AG08395 (cell line): ENCODE data around the gene CTRB2.
"Not testable (repeated sequence)": the region's sequence is repeated elsewhere in the genome, so short reads cannot be mapped to it uniquely, and the experiment has no call there.

Source experiments
- DNase-seq: peaks from one replicate; pipeline ENCODE4 v3.0.0; 2012; ENCODE audit warnings: mixed read lengths, low spot score

Gene CTRB2

DNA sequence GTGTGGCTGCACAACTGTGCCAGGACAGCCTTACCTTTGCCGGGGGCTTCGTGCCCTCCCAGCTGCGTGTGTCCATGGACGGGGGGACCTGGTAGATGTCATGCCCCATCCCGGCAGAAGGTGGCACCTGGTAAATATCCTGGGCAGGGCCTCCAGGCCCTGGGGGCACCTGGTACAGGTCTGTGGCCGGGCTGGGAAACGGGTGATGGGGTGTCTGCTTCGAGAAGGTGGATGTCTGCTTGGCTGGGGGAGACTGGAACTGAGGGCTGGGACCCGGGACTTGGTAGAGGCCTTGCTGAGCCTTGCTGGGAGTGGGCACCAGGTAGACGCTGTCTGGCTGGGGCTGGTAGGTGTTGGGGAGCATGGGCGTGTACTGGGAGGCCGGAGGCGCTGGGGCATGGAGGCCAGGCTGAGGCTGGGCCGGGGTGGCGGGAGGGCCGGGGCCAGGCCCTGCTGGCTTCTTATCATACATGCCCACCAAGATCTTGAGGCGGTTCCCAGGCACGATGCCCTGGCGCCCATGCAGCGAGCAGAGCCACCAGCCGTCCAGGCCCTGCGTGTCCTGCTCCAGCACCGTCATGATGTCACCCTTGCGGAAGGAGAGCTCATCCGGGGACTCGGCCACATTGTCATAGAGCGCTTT, 35.6 kb upstream of the CTRB2 start:
- not testable (repeated sequence) for DNase-seq

DNA sequence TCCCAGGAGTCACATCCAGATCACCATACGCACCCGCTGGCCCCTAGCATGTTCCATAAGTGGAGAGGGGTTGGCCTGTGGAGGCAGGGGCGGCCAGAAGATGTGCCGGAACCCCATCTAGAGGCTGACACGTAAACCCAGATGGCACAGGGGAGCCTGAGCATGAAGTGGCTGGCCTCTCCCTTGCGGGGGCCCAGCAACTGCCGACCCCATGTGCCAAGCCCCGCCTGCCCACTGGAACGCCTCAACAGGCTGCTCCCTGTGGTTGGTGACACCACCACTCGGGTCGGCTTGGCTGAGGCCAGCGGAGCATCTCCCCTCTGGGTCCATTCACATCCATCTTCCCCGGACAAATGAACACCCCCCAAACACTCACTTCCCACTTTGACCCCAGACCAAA, 35.0 kb upstream of the CTRB2 start:
- DNase-seq: no peak

DNA sequence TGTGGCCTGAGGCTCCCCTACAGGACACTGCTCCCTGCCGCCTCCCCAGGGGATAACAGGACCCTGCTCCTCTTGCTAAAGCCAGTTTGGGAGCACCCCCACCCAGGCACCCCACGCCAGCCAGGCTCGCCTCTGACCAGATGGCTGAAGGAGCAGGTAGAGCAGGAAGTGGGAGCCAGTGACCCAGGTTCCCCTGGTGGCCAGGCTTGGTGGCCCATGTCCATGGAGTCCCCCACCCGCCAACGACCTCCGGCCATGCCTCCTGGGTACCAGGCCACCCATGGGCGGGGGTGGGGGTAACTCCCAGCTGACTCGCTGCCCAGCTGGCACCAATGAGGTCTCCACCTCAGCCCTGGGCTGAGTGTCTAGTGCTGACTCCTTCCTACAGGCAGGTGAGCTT, 34.5 kb upstream of the CTRB2 start:
- DNase-seq: no peak

DNA sequence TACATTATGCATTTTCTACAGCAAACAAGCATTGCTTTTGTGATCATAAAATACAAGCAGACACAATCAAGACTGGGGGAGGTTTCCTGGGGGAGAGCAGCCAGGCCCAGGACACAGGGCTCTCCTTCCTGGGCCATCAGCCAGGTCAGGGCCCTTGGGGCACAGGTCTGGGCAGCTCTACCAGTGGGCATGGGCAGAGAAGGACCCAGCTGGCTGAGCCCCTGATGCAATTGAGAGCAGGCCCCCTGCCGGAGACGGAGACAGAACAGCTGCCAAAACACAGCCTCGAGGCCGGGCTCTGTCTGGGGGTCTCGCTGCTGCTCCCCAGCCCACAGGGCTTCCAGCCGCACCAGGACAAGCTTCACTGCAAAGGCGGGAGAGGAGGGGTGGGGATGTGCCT, 33.7 kb upstream of the CTRB2 start:
- not testable (repeated sequence) for DNase-seq

DNA sequence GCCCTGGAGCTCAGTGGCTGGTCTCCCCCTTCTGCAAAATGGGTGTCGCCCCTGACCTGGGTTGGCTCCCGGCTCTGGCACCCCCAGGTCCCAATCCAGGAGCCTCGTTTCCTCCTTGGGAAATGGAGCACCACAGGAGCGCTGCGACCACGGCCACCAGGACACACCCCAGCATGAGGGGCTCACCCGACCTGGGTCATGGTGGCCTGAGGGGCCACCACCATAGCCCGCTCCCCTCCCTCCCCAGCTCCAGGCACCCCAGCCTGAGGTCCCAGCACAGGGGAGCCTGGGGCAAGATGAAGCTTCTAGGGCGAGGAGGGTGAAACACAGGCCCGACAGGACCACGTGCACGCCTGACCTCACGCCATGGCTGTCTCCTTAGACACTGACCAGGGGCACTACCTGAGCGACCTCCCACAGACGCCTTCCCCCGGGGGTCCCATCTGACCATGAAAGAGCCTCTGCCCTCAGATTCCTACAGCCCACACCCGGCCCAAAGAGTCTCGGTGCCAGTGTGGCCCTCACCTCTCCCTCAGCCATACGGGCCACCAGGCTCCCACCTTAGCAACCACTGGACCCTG, 32.7 kb upstream of the CTRB2 start:
- DNase-seq: no peak

DNA sequence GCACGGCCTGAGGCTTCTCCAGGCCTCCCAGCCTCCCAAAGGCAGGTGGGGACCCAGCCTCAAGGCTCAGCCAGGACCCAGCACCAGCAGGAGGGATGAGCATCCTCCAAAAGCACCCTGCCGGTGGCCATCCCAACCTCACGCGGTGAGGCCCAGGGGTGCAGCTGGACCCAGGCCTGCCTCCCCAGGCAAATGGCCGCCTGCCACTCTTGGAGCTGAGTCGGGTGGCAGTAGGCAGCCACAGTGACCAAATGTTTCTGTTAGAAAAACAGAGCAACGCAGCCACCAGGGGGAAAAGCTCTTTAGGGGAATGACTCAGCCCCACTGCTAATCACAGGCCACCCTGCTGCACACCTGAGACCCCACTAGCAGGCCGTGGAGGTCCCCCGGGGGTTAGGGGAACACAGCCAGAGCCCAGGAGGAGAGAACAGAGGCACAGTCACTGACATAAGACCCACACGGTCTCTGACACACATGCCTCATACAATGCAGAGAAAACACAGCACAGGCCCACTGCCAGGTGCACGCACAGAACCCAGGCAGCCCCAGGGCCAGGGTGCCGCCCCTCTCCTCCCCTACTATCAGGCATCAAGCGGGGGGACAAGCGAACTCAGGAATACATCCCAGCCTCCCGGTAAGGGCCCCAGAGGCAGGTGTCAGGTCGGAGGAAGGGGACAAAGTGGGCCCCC, 32.0 kb upstream of the CTRB2 start:
- DNase-seq: peak; percentile 66

DNA sequence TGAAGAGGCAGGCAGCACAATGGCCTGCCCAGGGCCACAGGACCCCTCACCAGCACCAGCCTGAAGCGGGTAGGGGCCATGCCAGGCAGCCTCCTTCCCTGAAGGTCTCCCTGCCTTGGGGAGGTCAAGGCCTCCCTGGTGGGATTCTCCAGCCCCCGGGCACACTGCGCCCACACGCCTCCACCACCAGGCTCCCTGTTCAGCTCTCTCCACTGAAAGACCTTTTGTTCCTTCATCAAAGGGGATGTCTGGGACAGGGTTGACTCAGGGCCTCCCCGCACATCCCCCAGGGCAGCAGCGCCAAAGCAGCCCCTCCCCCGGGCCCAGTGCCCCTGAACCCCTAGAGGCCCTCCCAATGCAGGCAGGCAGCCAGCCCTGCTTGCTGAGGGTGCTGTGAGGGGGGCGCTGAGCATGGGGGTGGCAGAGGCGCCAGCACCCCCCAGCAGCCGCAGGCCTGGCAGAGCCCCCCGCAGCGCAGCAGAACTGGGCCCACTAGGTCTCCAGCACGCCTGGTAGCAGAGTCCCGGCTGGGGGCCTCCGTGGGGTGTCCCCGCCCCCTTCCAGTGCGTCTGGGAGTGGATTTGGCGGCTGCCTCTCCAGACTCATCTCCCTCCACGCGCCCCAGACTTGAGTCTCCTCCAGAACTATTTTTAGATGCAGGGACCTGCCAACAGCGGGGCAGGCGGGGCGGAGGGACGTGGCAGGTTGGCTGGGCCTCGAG, 31.3 kb upstream of the CTRB2 start:
- DNase-seq: peak; percentile 92

DNA sequence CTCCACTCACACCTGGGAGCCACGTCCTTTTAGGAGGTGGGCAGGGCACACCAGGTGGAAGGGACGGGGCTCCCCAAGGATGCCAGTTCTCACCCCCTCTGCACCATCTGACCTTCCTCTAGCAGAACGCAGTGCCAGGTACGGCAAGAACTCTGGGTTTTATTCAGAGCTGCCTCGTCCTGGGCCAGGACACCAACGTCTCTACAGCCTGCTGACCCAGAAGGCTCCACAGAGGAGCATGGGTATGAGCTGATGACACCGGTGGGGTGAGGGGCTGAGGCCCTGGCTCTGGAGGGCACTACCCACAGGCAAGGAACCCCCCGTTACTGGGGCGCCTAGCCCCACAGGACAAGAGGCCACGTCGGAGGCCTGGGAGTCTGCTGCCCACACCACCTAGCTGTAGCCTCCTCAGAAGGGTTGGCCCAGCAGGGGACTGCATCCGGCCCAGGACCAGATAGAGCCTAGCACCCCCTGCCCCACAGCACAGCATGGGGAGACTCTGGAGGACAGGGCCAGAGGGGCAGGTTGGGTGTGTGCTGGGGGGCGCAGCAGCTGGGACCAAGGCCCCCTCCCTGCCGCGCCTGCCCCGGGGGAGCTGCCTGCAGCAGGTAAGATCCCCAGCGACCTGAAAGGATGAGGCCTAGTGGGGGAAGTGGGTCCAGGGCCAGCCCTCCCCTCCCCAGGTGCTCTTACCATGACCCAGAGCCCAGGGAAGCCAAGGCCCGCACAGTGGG, 30.6 kb upstream of the CTRB2 start:
- no peak for DNase-seq

DNA sequence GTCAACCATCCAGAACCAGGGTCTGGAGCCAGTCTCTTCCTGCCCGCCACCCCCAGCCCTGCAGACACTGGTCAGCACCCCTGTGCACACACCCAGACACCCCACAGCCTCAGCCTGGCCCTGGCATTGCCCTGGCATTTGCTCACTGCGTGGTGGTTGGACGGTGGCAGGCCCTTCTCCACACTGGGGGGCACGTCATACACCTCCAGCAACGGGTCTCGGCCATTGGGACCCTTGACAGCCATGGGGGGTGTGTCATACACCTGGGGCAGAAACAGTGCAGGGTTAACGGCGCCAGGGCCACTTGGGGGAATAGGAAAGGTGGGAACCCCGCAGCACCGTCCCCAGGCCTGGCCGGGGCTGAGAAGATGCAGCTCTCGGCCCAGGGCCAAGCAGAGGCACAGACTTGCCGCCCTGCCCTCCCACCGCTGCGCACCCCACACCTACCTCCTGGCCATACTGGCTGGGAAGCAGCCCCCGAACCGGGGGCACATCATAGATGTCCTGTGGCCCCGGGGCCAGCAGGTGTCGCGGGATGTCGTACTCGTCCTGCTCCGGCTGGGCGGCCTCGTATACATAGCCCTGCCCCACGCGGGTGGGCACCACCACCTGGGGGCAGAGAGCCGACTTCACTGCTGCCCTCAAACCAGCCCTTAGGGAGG, 29.9 kb upstream of the CTRB2 start:
- DNase-seq: no peak

DNA sequence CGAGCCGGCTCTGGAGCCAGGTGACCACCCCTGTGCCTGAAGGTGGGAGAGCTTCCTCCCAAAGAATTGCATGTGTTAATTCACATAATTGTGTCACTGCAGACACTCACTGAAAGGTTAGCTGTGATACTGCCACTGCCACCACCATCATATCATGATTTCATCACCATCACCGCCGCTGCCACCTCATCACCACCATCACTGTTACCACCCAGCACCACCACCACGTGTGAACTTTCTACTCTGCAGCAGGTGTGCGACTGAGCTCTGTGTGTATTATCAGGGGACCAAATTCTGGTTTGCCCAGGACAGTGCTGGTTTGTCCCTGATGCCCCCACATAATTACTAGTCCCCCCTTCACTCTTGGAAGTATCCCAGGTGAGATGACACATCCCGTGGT, 29.3 kb upstream of the CTRB2 start:
- DNase-seq: no peak

DNA sequence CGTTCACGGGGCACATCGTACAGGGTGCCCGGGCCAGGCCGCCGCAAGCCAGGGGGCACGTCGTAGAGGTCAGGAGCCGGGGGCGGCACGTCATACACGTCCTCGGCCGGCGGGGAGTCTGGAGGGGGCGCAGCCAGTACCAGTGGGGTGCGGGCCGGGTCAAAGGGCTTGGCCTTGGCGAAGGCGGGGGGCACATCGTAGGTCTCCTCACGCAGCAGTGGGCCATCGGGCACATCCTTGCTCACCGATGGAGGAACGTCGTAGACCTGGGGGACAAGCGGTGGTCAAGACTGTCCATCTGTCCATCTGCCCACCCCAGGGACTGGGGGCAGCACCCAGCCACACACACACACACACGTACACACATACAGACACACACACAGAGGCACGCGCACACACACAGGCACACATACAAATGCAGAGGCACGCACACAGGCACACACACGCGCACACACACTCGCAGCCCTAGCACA, 28.8 kb upstream of the CTRB2 start:
- no peak for DNase-seq

DNA sequence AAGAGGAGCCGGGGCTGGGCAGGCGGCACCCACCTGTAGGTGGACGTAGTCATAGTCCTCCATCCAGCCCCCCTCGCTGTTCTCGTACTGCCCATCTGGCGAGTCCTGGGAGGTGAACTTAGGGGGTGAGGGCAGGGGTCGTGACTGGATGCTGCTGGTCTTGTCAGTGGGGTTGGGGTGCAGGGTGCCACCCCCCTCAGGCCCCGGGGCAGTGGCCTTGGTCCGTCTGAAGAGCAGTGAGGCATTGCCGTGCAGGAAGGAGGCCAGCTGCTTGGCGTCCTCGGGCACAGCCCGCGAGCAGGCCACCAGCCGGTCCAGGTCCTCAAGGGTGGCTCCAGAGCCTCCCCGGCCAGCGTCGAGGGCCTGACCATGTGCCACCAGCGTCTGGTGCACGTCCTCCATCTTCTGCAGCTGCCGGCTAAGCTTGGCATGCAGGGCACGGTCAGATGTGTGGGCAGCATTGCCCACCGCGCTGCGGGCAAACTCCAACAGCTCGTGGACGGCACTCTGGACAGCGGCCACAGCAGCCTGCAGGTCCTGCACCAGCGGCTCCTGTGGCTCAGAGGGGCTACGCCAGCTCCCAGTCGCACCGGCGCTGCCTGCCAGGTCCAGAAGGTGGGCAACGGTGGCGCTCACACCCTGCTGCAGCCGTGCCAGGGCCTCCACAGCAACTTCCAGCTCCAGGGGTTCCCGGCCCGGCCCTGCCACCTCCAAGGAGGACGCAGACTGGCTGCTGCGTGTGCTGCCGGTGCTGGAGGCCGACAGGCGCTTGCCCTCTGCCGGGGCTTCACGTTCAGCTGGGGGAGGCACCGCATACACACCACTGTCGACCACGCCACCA, 28.1 kb upstream of the CTRB2 start:
- no peak for DNase-seq

DNA sequence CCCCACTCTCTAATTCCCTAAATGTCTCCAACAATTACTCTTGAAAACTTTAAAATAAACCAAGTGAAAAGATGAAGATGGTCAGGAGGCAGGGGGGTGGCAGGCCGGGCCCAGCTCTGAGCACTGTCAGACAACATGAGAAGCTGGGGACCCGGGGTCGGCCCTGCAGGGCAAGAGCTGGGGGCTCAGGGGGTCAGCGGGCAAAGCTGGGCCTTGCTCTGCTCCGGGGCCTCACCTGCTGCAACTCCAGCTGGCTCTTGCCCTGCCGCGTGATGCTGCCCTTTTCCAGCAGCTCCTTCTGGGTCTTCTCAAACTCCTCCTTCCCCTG, 26.6 kb upstream of the CTRB2 start:
- no peak for DNase-seq

DNA sequence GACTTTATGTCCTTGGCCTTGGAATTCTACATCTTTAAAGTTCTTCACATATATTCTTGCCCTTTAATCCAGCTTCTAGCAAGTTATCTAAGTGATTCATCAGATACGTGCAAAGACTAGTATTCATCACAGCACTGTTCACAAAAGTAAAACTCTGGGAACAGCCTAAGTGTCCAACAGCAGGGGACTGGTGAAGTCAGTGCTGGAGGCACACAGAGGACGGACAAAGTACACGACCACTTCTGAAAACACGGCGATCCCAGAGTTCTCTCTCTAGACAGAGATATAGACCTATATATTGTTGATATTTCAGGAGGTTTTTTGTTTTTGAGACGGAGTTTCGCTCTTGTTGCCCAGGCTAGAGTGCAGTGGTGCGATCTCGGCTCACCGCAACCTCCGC, 24.6 kb upstream of the CTRB2 start:
- DNase-seq: no peak

DNA sequence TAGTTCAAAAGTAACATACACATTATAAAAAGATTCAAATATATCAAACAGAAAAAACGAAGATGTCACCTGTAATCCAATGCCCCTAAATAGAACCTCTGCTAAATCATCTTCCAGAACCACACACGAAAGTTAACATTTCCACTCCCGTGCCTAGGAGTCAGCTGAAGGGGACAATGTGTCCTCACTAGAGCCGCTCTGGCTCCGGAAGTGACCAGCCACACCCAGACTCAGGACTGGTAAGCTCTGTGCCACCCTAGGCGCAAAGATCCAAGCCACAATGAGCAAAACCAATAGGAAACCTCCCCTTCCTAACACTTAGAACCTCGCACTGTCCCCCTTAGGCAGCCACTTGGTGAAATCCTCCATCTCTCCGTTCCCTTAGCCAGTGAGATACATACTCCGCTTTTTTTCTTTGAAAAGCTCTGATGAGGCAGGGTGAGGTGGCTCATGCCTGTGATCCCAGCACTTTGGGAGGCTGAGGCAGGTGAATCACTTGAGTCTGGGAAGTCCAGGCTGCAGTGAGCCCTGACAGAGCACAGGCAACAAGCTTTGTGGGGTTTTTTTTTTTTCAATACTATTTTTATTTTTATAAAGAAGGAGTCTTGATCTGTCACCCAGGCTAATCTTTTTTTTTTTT, 23.6 kb upstream of the CTRB2 start:
- DNase-seq: no peak

DNA sequence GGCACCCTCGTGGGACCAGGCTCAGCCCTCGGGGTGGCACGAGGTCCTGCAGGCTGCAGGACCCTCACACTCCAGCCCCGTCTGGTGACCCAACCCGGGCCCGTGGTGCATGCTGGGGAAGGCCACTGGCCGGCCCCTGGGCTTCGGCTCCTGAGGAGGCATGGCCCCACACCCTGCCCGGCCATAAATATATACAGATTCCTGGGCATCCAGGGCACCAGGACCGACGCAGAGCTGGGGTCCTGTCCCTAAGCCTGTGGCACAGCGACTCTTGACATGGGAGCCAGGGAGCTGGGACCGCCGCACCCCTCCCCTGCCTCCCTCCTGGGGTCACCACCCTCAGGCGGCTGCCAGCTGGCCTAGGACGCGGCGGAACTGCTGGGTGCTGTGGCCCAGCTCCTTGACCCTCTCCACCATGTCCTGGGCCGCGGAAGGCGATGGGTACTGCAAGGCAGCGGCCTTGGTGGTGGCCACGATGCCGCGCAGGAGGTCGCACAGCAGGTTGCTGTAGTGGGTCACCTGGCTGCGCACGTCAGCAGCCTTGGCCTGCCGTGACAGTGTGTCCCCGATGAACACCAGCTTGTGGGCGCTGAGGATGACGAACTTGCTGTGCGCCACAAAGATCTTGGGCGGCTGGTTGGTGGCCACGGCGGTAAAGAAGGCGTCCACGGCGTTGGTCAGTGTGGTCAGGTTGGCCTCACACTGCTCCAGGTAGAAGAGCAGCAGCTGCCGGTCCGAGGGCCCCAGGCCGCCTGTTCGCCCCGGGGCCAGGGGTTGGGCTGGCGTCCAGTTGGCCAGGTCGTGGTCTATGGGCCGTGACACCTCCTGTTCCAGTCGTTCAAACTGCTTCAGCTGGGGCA, 22.4 kb upstream of the CTRB2 start:
- DNase-seq: no peak

DNA sequence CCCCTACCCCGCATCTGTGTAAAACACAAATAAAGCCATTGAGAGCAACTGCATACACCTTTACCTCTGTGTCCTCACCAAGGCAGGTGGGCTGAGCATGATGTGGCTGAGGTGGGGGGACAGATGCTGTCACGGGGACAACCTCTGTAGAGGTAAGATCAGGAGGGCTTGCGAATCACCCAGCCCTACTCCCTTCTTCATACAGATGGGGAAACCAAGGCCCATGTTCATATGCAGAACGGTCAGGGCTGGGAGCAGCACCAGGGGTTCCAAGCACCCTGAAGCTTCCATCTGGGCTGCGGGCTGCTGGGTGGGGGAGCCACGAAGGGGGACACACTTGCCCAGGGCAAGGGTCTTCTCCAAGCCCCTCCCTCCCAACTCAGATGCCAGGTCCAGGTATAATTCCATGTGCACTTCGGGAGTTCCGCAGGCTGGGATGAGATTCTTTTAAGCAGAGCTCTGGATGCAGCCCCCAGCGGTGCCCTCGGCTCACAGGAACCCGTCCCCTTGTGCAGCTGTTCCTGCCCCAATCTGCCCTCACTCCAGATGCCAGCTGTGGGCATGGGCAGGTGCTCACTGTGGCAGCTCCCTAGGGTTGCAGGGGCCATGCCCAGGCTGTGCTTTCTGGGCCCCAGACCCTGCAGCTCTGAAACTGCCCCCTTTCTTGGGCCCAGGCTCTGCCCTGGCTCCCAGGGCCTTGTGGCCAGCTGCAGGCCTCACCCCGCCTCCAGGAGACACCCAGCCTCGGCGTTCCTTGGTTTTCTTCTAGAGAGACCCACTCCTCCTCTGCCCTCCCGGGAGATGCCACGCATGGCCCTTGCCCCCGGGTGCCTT, 21.4 kb upstream of the CTRB2 start:
- DNase-seq: no peak

DNA sequence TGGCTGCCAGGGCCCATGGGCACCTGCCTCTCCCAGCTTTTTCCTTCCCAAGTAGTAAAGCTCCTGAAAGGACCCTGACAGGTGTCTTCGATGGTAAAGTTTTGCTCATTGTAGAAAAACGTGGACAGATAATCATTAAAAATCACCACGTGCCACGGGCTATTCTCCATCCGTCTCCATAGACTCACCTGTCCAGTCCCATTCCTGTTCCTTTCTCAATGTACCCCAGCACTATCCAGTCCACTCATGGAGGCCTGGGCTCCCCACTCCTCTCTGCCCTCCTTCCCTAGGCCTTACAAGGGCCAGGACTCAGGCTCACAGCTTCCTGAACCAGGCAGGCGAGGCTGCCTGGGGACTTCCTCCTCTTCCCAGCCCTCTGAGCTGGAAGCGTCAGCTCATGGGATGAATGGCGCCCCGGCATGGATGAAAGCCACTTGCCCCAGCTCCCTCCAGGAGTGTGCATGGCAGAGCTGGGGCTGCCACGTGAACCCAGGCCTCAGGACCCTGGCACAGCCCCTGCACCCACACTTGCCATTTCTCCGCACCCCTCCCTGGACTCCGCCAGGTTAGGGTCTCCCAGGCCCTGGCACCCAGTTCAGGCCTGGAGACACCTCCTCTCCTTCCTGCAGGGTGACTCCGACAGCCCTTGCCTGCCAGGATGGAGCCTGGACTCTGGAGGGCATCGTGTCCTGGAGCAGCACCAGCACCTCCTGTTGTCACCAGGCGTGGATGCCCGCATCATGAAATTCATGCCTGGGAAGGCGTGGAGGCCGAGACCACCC, 20.6 kb upstream of the CTRB2 start:
- DNase-seq: no peak
